GM12878 (cell line): ENCODE measurements around the gene COL27A1. TPM values are rescaled to one million over a fixed set of nuclear protein-coding genes. Genes with fewer than 3 reads are reported as not detected.

ENCODE experiments used
- ATAC-seq: fragments of 200-7000 bp; cut with Tn5 transposase; 3 replicates; pipeline ENCODE4 v1.9.1; 2020; ENCODE audit warnings: mild to moderate bottlenecking, moderate library complexity
- BruUV-seq: library from RNA; stranded (reverse); fragments of 400-500 nt; replicated peaks from 2 replicates; lab custom pipeline; 2021; lab: Mats Ljungman, UMichigan
- CTCF ChIA-PET: fragments of 300-600 bp; sonication (Branson Sonifier 250); formaldehyde crosslinking; extraction: SDS; loops from one replicate; lab custom pipeline; 2021; ENCODE audit warnings: inconsistent platforms; lab: Yijun Ruan, JAX
- POLR2A ChIA-PET: fragments of 350-600 bp; formaldehyde crosslinking; extraction: SDS; loops from one replicate; lab custom pipeline; 2021; ENCODE audit warnings: inconsistent platforms; lab: Charles Lee
- RAD21 ChIA-PET: fragments of 300-600 bp; sonication (Branson Sonifier 250); formaldehyde crosslinking; loops from one replicate; lab custom pipeline; 2023; ENCODE audit warnings: antibody characterized with exemption; ENCODE audit not compliant: unreplicated experiment; lab: Charles Lee
- SMC1A ChIA-PET: fragments of 300-600 bp; sonication (Branson Sonifier 250); formaldehyde crosslinking; loops from one replicate; lab custom pipeline; 2023; ENCODE audit not compliant: unreplicated experiment, uncharacterized antibody; lab: Charles Lee
- DNase-seq: peaks from one replicate; pipeline ENCODE4 v3.0.0-alpha.2; 2011; ENCODE audit warnings: low read depth, low spot score
- FAIRE-seq: peaks from 3 replicates; lab custom pipeline; 2011; peaks lifted over from hg19 to GRCh38; lab: Jason Lieb, UNC
- H2AFZ ChIP-seq: 2 replicates; pipeline ENCODE4 v1.6.0; 2011; ENCODE audit warnings: low read depth, low read length, control low read depth; ENCODE audit not compliant: control insufficient read depth
- H3K27ac ChIP-seq: 2 replicates; pipeline ENCODE4 v1.5.1; 2011; ENCODE audit warnings: control low read depth; ENCODE audit not compliant: control insufficient read depth, insufficient read depth
- H3K27me3 ChIP-seq, 2 experiments: replicated peaks in 1 of 2; 2 replicates each; pipeline versions ENCODE4 v1.6.0 to v1.6.1; 2011; ENCODE audit warnings: low read length in 1 of 2; ENCODE audit not compliant: control insufficient read depth in 2 of 2, insufficient read depth in 2 of 2
- H3K36me3 ChIP-seq, 2 experiments: 2 replicates each; pipeline ENCODE4 v1.5.1; 2011; ENCODE audit warnings: low read length in 1 of 2; ENCODE audit not compliant: control insufficient read depth in 2 of 2, insufficient read depth in 2 of 2
- H3K4me1 ChIP-seq: 2 replicates; pipeline ENCODE4 v1.6.1; 2011; ENCODE audit warnings: mild to moderate bottlenecking, low read length, moderate library complexity, mixed read lengths; ENCODE audit not compliant: control insufficient read depth, insufficient read depth
- H3K4me2 ChIP-seq: 2 replicates; pipeline ENCODE4 v1.6.0; 2011; ENCODE audit warnings: control low read depth; ENCODE audit not compliant: control insufficient read depth, insufficient read depth
- H3K4me3 ChIP-seq: fragments of 200-600 bp; sonication (generic); 2 replicates; pipeline ENCODE4 v1.5.1; 2016
- H3K79me2 ChIP-seq: 2 replicates; pipeline ENCODE4 v1.6.0; 2011; ENCODE audit warnings: low read length; ENCODE audit not compliant: control insufficient read depth, insufficient read depth
- H3K9ac ChIP-seq: 2 replicates; pipeline ENCODE4 v1.8.0; 2011; ENCODE audit warnings: low read length, control low read depth, mixed read lengths; ENCODE audit not compliant: control insufficient read depth, insufficient read depth
- H3K9me3 ChIP-seq: replicated peaks from 3 replicates; pipeline ENCODE4 v1.5.1; 2011; ENCODE audit warnings: mild to moderate bottlenecking, low read length; ENCODE audit not compliant: control insufficient read depth, insufficient read depth
- H4K20me1 ChIP-seq: 2 replicates; pipeline ENCODE4 v1.6.0; 2011; ENCODE audit not compliant: control insufficient read depth, insufficient read depth
- ATF7 ChIP-seq: fragments of 450-650 bp; IDR thresholded peaks from 2 replicates; pipeline ENCODE4 v1.6.1; 2016; ENCODE audit warnings: low read depth, mild to moderate bottlenecking
- BACH1 ChIP-seq: fragments of 450-650 bp; IDR thresholded peaks from 2 replicates; pipeline ENCODE4 v1.6.1; 2017; ENCODE audit warnings: mild to moderate bottlenecking, borderline replicate concordance
- BCLAF1 ChIP-seq: fragments of 450-650 bp; IDR thresholded peaks from 2 replicates; pipeline ENCODE4 v1.6.1; 2017; ENCODE audit warnings: antibody characterized with exemption, mild to moderate bottlenecking, moderate library complexity
- CHD2 ChIP-seq: IDR thresholded peaks from 2 replicates; pipeline ENCODE4 v1.6.1; 2011; ENCODE audit warnings: low read depth, low read length, improper control_type of control experiment, borderline replicate concordance
- DPF2 ChIP-seq: fragments of 450-650 bp; IDR thresholded peaks from 2 replicates; pipeline ENCODE4 v1.6.1; 2017; ENCODE audit warnings: mild to moderate bottlenecking
- ETV6 ChIP-seq, 2 experiments: fragments of 450-650 bp in 1 of 2; IDR thresholded peaks in 1 of 2; conservative IDR thresholded peaks in 1 of 2; 2 replicates each; pipeline ENCODE4 v1.6.1; 2014; ENCODE audit warnings: antibody characterized with exemption in 1 of 2, borderline replicate concordance in 1 of 2, low read depth in 1 of 2, mild to moderate bottlenecking in 1 of 2, moderate library complexity in 1 of 2
- IRF3 ChIP-seq: fragments of 450-650 bp; IDR thresholded peaks from 2 replicates; pipeline ENCODE4 v1.6.1; 2014; ENCODE audit warnings: mild to moderate bottlenecking
- JUNB ChIP-seq: IDR thresholded peaks from 2 replicates; pipeline ENCODE4 v1.6.1; 2016; ENCODE audit warnings: antibody characterized with exemption, mild to moderate bottlenecking
- MLLT1 ChIP-seq: fragments of 450-650 bp; IDR thresholded peaks from 2 replicates; pipeline ENCODE4 v1.6.1; 2016; ENCODE audit warnings: mild to moderate bottlenecking
- MTA3 ChIP-seq: IDR thresholded peaks from 2 replicates; pipeline ENCODE4 v1.6.1; 2012; ENCODE audit warnings: low read length, inconsistent platforms, borderline replicate concordance
- MYB ChIP-seq: fragments of 150-350 bp; IDR thresholded peaks from 2 replicates; pipeline ENCODE4 v1.6.1; 2014; ENCODE audit warnings: mild to moderate bottlenecking, low read depth, low read length, borderline replicate concordance
- POLR2AphosphoS2 ChIP-seq: IDR thresholded peaks from 2 replicates; pipeline ENCODE4 v1.6.1; 2011; ENCODE audit warnings: low read depth, mild to moderate bottlenecking, low read length, improper control_type of control experiment, moderate library complexity
- RCOR1 ChIP-seq: conservative IDR thresholded peaks from 2 replicates; pipeline ENCODE4 v1.6.1; 2012; ENCODE audit warnings: low read depth, low read length, improper control_type of control experiment
- USF1 ChIP-seq: IDR thresholded peaks from 2 replicates; pipeline ENCODE4 v1.6.1; 2011; ENCODE audit warnings: borderline replicate concordance, low read depth, mild to moderate bottlenecking, moderate library complexity, mixed read lengths, low read length; ENCODE audit not compliant: insufficient read depth; ENCODE audit errors: extremely low read length
- ZBED1 ChIP-seq: IDR thresholded peaks from 2 replicates; pipeline ENCODE4 v1.6.1; 2016; ENCODE audit warnings: borderline replicate concordance
- ZBTB33 ChIP-seq: fragments of 450-650 bp; IDR thresholded peaks from 2 replicates; pipeline ENCODE4 v1.6.1; 2017; ENCODE audit warnings: mild to moderate bottlenecking
- WGBS: methylation state at CpG from one replicate; pipeline ENCODE4 v1.1.6; 2016; ENCODE audit warnings: low lambda C conversion rate; ENCODE audit not compliant: insufficient replicate concordance, insufficient coverage; ENCODE audit errors: missing lambda C conversion rate; 5-methylcytosine and 5-hydroxymethylcytosine counted together
- in situ Hi-C: fragments of 300-500 bp; cut with MboI; formaldehyde crosslinking; loops from 9 replicates; pipeline ENCODE4 v1.14.3; 2018; ENCODE audit warnings: mixed read lengths
- intact Hi-C: fragments of 100-400 bp; cut with micrococcal nuclease; formaldehyde crosslinking; loops from one replicate; pipeline ENCODE4 v1.14.2; 2022; ENCODE audit not compliant: unreplicated experiment
- polyA plus RNA-seq, 11 experiments: library from polyadenylated mRNA; depleted of rRNA in 4 of 11; unstranded in 6 of 11; stranded (reverse) in 5 of 11; fragments of >200 nt; fragmentation: Nextera tagmentation in 4 of 11; fragmentation: Illumina TruSeq in 1 of 11; extraction: Ambion mirVana in 4 of 11; extraction: Trizol in 1 of 11; gene quantifications; 1 replicate in 1 of 11; 2 replicates in 10 of 11; pipeline versions ENCODE4 v1.2.1 to v1.2.3, GENCODE V29; 2011 to 2016; ENCODE audit warnings: inconsistent platforms in 2 of 11, missing spikeins in 2 of 11, low read depth in 1 of 11
- total RNA-seq, 4 experiments: library from RNA; depleted of rRNA in 3 of 4; stranded (reverse); fragments of >200 nt in 3 of 4; fragmentation: Illumina TruSeq in 1 of 4; extraction: Trizol in 1 of 4; gene quantifications; 2 replicates each; pipeline versions ENCODE4 v1.2.1 to v1.2.3, GENCODE V29; 2013 to 2021

The COL27A1 gene
- total and polyA plus RNA-seq, 10 of the 15 experiments (the other 5 are each of a cell fraction or from before 2014, with no cell fraction given), result 0.10 TPM; not detected in 9

- Histone ChIP-seq H4K20me1 (no peaks in the 10 kb centered on the region), H3K79me2 (no peaks in the 10 kb centered on the region), H3K36me3 (no peaks in the 10 kb centered on the region), H3K9me3 (no peaks in the 10 kb centered on the region), H3K4me3 (no peak overlapping the region), H3K4me2 (no peak overlapping the region), H2AFZ (no peak overlapping the region)
- DNase-seq, result no peak
- 51% methylated on average over 6 of the region's 6 CpGs for WGBS
- no TSS peak for BruUV-seq
- CTCF ChIA-PET, result no interaction called here
- intact Hi-C loops, result no loop called here
- RAD21 ChIA-PET, result no interaction called here
- POLR2A ChIA-PET, result no interaction called here
- no peak for FAIRE-seq
- TF ChIP-seq CHD2 (no peak), ATF7 (no peak), MLLT1 (no peak), BACH1 (no peak), DPF2 (no peak), ZBED1 (no peak), POLR2AphosphoS2 (no peak), ZBTB33 (no peak), IRF3 (no peak), MYB (no peak), JUNB (no peak), RCOR1 (no peak), MTA3 (no peak), ETV6 (conservative IDR thresholded peaks at IDR 0.05 in 1 of 2, IDR thresholded peaks at IDR 0.05 in 1 of 2; ENCODE audit: borderline replicate concordance in 1 of 2, low read depth in 1 of 2) (no peak), BCLAF1 (no peak), USF1 (no peak)
- TF ChIP-seq, all 136 proteins: peak for 0
- no peaks in the 10 kb centered on the region for H3K4me1 ChIP-seq
- in situ Hi-C loops, result no loop called here
- H3K9ac ChIP-seq, result no peak overlapping the region
- H3K27me3 ChIP-seq, result peaks cover 0 to 3% of the 10 kb centered on the region in 2 experiments; a peak in 2 of 4 replicates
- ATAC-seq, result no peak
- SMC1A ChIA-PET, result no interaction called here
- H3K27ac ChIP-seq, result no peak overlapping the region
Observed at GRCh38 chr9:114202396-114202795, 47.1 kb downstream of the COL27A1 start.
